Measurements from ENCODE around the gene RAB3GAP1. TPM values are rescaled to one million over a fixed set of nuclear protein-coding genes. Genes with fewer than 3 reads are reported as not detected.
"Not testable (repeated sequence)": the region's sequence is repeated elsewhere in the genome, so short reads cannot be mapped to it uniquely, and the experiment has no call there.

Gene RAB3GAP1
- total and polyA plus RNA-seq, 7 donors, result 18.6 to 70.2 (median 54.5) TPM

DNA sequence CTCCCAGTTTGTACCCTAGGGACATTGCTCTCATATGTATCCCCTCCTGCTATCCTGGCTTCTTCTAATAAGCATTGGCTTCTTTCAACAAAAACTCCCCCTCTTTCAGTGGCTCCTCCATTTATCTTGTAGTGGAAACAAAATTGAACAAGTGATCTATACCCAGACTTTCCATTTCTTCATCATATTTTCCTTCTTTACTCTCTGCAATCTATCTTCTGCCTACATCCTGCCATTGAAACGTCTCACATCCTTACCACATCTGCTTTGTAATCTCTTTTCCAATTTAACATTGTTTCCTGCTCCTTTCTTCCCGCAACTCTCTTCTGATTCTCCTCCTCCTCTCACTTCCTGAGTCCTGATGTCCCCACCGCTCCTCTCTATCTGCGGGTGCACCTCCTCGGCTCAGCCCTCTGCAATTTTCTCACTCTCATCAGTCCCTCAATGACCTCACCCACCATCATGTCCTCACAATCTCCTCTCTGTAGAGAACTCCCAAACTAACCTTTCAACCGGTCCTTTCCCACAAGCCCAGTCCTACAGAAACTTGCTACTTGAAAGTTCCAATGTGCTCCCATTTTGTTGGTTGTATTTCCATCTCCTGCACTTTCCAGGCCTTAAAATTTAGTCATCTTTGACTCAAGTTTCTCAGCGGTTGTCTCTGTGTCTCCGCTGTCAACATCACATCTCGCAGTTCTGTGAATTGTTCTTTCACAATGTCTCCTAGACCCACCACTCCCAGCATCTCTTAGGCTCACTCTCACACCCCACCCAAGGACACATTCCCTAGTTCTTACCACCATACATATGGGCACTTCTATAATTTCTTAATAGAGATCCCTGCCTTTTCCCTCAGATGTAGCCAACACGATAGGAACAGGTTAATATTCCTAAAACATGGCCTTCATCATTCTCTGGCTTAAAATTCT is 28.9 kb upstream of the RAB3GAP1 start:
- no peak for TF ChIP-seq EP300 (IDR thresholded peaks at IDR 0.05)
- Histone ChIP-seq H3K27ac (no peak overlapping the region), H3K4me3 (no peak overlapping the region), H3K9me3 (no peaks in the 10 kb centered on the region), H3K36me3 (no peaks in the 10 kb centered on the region), H3K27me3 (no peaks in the 10 kb centered on the region), H3K4me1 (no peaks in the 10 kb centered on the region)
- no peak for DNase-seq
- WGBS, 2 donors, result 83 to 89% methylated on average over 10 of the region's 10 CpGs
- intact Hi-C loops (cut with DNase I), result no loop called here

DNA sequence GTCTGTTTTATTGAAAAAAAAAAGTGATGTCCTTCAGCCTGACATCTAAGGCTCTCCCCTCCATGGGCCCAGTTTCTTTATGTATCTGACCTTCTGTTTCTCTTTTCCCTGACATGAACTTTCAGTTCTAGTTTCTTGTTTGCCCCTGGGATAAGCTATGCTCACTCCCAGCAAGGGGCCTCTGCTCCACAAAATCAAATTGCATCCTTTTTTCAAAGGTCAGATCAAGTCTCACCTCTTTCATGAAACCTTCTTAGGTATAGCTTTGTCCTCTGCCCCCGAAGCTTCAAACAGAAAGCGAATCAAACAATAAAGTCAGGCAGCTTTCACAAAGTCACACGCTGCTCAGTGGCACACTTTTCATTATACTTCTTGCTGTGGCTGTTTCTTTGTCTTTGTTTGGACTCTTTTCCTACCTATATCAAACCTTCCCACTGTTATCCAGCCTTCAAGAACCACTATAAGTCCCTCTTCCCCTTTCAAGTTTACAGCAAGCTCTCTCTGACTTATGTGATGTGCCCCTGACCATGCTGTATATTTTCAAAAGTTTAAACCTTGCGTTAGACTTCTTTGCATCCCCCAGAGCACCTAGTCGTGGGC is 28.1 kb upstream of the RAB3GAP1 start:
- WGBS, 2 donors, result 86 to 87% methylated on average over 5 of the region's 5 CpGs
- Histone ChIP-seq H3K4me3 (no peak overlapping the region), H3K4me1 (no peaks in the 10 kb centered on the region), H3K36me3 (no peaks in the 10 kb centered on the region), H3K9me3 (no peaks in the 10 kb centered on the region), H3K27ac (no peak overlapping the region), H3K27me3 (no peaks in the 10 kb centered on the region)
- no peak for DNase-seq
- intact Hi-C loops (cut with DNase I), result no loop called here
- TF ChIP-seq, protein P1, sequence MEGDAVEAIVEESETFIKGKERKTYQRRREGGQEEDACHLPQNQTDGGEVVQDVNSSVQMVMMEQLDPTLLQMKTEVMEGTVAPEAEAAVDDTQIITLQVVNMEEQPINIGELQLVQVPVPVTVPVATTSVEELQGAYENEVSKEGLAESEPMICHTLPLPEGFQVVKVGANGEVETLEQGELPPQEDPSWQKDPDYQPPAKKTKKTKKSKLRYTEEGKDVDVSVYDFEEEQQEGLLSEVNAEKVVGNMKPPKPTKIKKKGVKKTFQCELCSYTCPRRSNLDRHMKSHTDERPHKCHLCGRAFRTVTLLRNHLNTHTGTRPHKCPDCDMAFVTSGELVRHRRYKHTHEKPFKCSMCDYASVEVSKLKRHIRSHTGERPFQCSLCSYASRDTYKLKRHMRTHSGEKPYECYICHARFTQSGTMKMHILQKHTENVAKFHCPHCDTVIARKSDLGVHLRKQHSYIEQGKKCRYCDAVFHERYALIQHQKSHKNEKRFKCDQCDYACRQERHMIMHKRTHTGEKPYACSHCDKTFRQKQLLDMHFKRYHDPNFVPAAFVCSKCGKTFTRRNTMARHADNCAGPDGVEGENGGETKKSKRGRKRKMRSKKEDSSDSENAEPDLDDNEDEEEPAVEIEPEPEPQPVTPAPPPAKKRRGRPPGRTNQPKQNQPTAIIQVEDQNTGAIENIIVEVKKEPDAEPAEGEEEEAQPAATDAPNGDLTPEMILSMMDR (IDR thresholded peaks at IDR 0.05), result no peak
- TF ChIP-seq EP300 (IDR thresholded peaks at IDR 0.05) (no peak), POLR2A (IDR thresholded peaks at IDR 0.05) (no peak), POLR2AphosphoS5 (IDR thresholded peaks at IDR 0.05) (no peak)

DNA sequence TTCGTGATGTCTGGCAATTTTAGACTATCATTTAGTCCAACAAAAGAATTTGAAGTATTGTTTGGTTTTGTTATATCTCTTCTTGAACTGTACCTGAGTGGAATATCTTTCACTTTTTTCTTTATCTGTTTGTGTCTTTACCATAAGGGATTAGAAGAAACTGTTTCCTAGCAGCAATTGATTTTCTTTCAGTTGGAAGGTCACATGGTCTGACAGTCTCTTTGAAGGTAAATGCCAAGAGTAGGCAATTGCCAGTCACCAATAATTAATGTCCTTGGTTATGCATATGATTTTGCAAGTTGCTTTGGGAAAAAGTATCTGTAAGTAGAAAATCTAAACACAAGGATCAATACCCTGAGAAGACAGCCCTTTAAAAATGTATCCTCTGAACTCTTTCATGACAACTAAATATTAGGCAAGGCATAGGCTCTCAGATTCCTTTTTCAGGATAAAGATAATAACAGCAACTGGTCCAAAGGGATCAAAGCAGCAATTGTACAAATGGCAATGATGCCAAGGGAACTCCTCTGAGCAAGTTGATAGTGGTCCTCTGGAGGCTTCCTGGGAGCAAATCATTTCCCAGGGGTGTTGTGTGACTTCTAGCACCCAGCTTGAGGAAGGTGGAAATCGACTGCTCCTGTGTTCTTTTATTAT is 22.5 kb upstream of the RAB3GAP1 start:
- Histone ChIP-seq H3K27me3 (no peaks in the 10 kb centered on the region), H3K9me3 (no peaks in the 10 kb centered on the region), H3K4me1 (no peaks in the 10 kb centered on the region), H3K27ac (no peak overlapping the region), H3K36me3 (no peaks in the 10 kb centered on the region), H3K4me3 (no peak overlapping the region)
- intact Hi-C loops (cut with DNase I), result no loop called here
- no peak for DNase-seq
- WGBS, 2 donors, result 62 to 81% methylated on average over 2 of the region's 2 CpGs
- TF ChIP-seq POLR2AphosphoS5 (IDR thresholded peaks at IDR 0.05), result no peak
- TF ChIP-seq, protein P1 (IDR thresholded peaks at IDR 0.05), result no peak
- TF ChIP-seq EP300 (IDR thresholded peaks at IDR 0.05), result no peak

GRCh38 chr2:135030826-135031225 is 21.3 kb upstream of the RAB3GAP1 start:
- Histone ChIP-seq H3K27me3 (no peaks in the 10 kb centered on the region), H3K36me3 (no peaks in the 10 kb centered on the region), H3K4me1 (no peaks in the 10 kb centered on the region), H3K27ac (no peak overlapping the region), H3K9me3 (no peaks in the 10 kb centered on the region), H3K4me3 (no peak overlapping the region)
- intact Hi-C loops (cut with DNase I), result no loop called here
- no peak for DNase-seq
- 89% methylated on average over 1 of the region's 1 CpG for WGBS, 2 donors
- TF ChIP-seq POLR2A (IDR thresholded peaks at IDR 0.05), result no peak

GRCh38 chr2:135033216-135033615 is 18.9 kb upstream of the RAB3GAP1 start:
- H3K4me3 ChIP-seq; H3K27me3 ChIP-seq; H3K9me3 ChIP-seq; H3K27ac ChIP-seq; DNase-seq; intact Hi-C loops (cut with DNase I); H3K4me1 ChIP-seq; H3K36me3 ChIP-seq: not testable (repeated sequence)
- 96% methylated on average over 21 to 27 of the region's 33 CpGs for WGBS, 2 donors

DNA sequence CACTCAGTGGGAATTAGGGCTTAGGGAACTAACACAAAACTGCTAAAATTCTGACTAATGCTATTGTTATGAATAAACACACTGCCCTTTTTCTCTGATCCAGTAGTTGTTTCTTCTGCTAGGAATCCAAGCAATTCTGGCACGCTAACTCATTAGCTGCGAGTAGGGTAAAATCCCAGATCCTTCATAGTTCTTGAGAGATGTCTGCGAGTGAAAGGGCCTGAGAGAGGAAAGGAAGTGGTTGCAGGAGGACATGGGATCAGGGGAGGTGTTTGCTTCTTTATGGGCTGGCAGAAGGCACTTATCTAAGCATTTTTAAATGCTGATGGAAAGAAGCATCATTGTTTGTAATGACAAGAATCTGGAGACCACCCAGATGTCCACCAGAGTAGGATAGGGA is 14.3 kb upstream of the RAB3GAP1 start:
- 83 to 93% methylated on average over 3 of the region's 3 CpGs for WGBS, 2 donors
- DNase-seq, result no peak
- Histone ChIP-seq H3K4me3 (no peak overlapping the region), H3K27me3 (no peaks in the 10 kb centered on the region), H3K9me3 (no peaks in the 10 kb centered on the region), H3K27ac (no peak overlapping the region), H3K36me3 (no peaks in the 10 kb centered on the region), H3K4me1 (no peaks in the 10 kb centered on the region)
- TF ChIP-seq, protein P1 (IDR thresholded peaks at IDR 0.05), result no peak
- TF ChIP-seq EP300 (IDR thresholded peaks at IDR 0.05), result no peak
- no peak for TF ChIP-seq POLR2AphosphoS5 (IDR thresholded peaks at IDR 0.05)
- no peak for TF ChIP-seq POLR2A (IDR thresholded peaks at IDR 0.05)
- intact Hi-C loops (cut with DNase I), result no loop called here

All from sigmoid colon (tissue), 7 donors.